ENCODE results near the gene DNAJA2.
"Not testable (repeated sequence)": the region's sequence is repeated elsewhere in the genome, so short reads cannot be mapped to it uniquely, and the experiment has no call there.

Gene DNAJA2

GRCh38 chr16:46949241-46949892 lies 24.1 kb downstream of the DNAJA2 start:
- Histone ChIP-seq H3K36me3 (ENCODE audit: insufficient read depth, low read length) (peaks cover under 1% of the 10 kb centered on the region; the same call in 1 of the 2 replicates), H3K27ac (ENCODE audit: low read depth, low read length) (no peak overlapping the region), H3K27me3 (ENCODE audit: insufficient read depth, low read length) (no peaks in the 10 kb centered on the region), H3K9ac (ENCODE audit: low read depth, low read length) (no peak overlapping the region), H3K9me3 (ENCODE audit: insufficient read depth, low read depth, low read length) (no peaks in the 10 kb centered on the region), H3K4me1 (ENCODE audit: insufficient read depth, low read length) (no peaks in the 10 kb centered on the region), H3K4me3 (ENCODE audit: low read length) (no peak overlapping the region)
- 94% methylated on average over 7 of the region's 7 CpGs for WGBS

GRCh38 chr16:46948548-46949166 lies 24.8 kb downstream of the DNAJA2 start:
- Histone ChIP-seq H3K9me3 (ENCODE audit: insufficient read depth, low read depth, low read length) (no peaks in the 10 kb centered on the region), H3K27ac (ENCODE audit: low read depth, low read length) (no peak overlapping the region), H3K27me3 (ENCODE audit: insufficient read depth, low read length) (no peaks in the 10 kb centered on the region), H3K4me3 (ENCODE audit: low read length) (no peak overlapping the region), H3K9ac (ENCODE audit: low read depth, low read length) (no peak overlapping the region), H3K36me3 (ENCODE audit: insufficient read depth, low read length) (no peaks in the 10 kb centered on the region), H3K4me1 (ENCODE audit: insufficient read depth, low read length) (no peaks in the 10 kb centered on the region)
- 83% methylated on average over 4 of the region's 4 CpGs for WGBS

GRCh38 chr16:46947900-46948547 lies 25.4 kb downstream of the DNAJA2 start:
- Histone ChIP-seq H3K4me1 (ENCODE audit: insufficient read depth, low read length) (no peaks in the 10 kb centered on the region), H3K27me3 (ENCODE audit: insufficient read depth, low read length) (no peaks in the 10 kb centered on the region), H3K9me3 (ENCODE audit: insufficient read depth, low read depth, low read length) (no peaks in the 10 kb centered on the region), H3K27ac (ENCODE audit: low read depth, low read length) (no peak overlapping the region), H3K9ac (ENCODE audit: low read depth, low read length) (no peak overlapping the region), H3K36me3 (ENCODE audit: insufficient read depth, low read length) (no peaks in the 10 kb centered on the region), H3K4me3 (ENCODE audit: low read length) (no peak overlapping the region)
- WGBS, result 90% methylated on average over 7 of the region's 7 CpGs

- WGBS, result 95% methylated on average over 8 of the region's 8 CpGs
- H3K4me1 ChIP-seq (ENCODE audit: insufficient read depth, low read length), result not testable (repeated sequence)
Measured at GRCh38 chr16:46944713-46945112, 28.8 kb downstream of the DNAJA2 start.

GRCh38 chr16:46937536-46937935 lies 35.9 kb downstream of the DNAJA2 start:
- H3K4me3 ChIP-seq (ENCODE audit: low read length), result no peak overlapping the region
- no peaks in the 10 kb centered on the region for H3K4me1 ChIP-seq (ENCODE audit: insufficient read depth, low read length)
- H3K36me3 ChIP-seq (ENCODE audit: insufficient read depth, low read length), result no peaks in the 10 kb centered on the region
- H3K9ac ChIP-seq (ENCODE audit: low read depth, low read length), result no peak overlapping the region
- no peak overlapping the region for H3K27ac ChIP-seq (ENCODE audit: low read depth, low read length)
- H3K27me3 ChIP-seq (ENCODE audit: insufficient read depth, low read length), result no peaks in the 10 kb centered on the region
- H3K9me3 ChIP-seq (ENCODE audit: insufficient read depth, low read depth, low read length), result no peaks in the 10 kb centered on the region

More at GRCh38 chr16:46944713-46945112, 28.8 kb downstream of the DNAJA2 start:
- H3K36me3 ChIP-seq (ENCODE audit: insufficient read depth, low read length); H3K4me3 ChIP-seq (ENCODE audit: low read length); H3K27ac ChIP-seq (ENCODE audit: low read depth, low read length); H3K9me3 ChIP-seq (ENCODE audit: insufficient read depth, low read depth, low read length); H3K27me3 ChIP-seq (ENCODE audit: insufficient read depth, low read length); H3K9ac ChIP-seq (ENCODE audit: low read depth, low read length): not testable (repeated sequence)

GRCh38 chr16:46932802-46933201 lies 40.7 kb downstream of the DNAJA2 start:
- WGBS, result 63% methylated on average over 7 of the region's 7 CpGs
- Histone ChIP-seq H3K9me3 (ENCODE audit: insufficient read depth, low read depth, low read length) (no peaks in the 10 kb centered on the region), H3K4me3 (ENCODE audit: low read length) (no peak overlapping the region), H3K27ac (ENCODE audit: low read depth, low read length) (no peak overlapping the region), H3K27me3 (ENCODE audit: insufficient read depth, low read length) (no peaks in the 10 kb centered on the region), H3K36me3 (ENCODE audit: insufficient read depth, low read length) (peaks cover 27% of the 10 kb centered on the region), H3K9ac (ENCODE audit: low read depth, low read length) (no peak overlapping the region), H3K4me1 (ENCODE audit: insufficient read depth, low read length) (no peaks in the 10 kb centered on the region)

- Histone ChIP-seq H3K27me3 (ENCODE audit: insufficient read depth, low read length) (no peaks in the 10 kb centered on the region), H3K4me3 (ENCODE audit: low read length) (no peak overlapping the region), H3K9me3 (ENCODE audit: insufficient read depth, low read depth, low read length) (no peaks in the 10 kb centered on the region), H3K36me3 (ENCODE audit: insufficient read depth, low read length) (peaks cover 45% of the 10 kb centered on the region), H3K4me1 (ENCODE audit: insufficient read depth, low read length) (no peaks in the 10 kb centered on the region), H3K9ac (ENCODE audit: low read depth, low read length) (no peak overlapping the region), H3K27ac (ENCODE audit: low read depth, low read length) (no peak overlapping the region)
- 96% methylated on average over 8 of the region's 8 CpGs for WGBS
Measured at GRCh38 chr16:46930861-46931260, 42.6 kb downstream of the DNAJA2 start.

- Histone ChIP-seq H3K9ac (ENCODE audit: low read depth, low read length) (no peak overlapping the region), H3K4me1 (ENCODE audit: insufficient read depth, low read length) (no peaks in the 10 kb centered on the region), H3K27me3 (ENCODE audit: insufficient read depth, low read length) (no peaks in the 10 kb centered on the region), H3K4me3 (ENCODE audit: low read length) (no peak overlapping the region), H3K36me3 (ENCODE audit: insufficient read depth, low read length) (peaks cover 55% of the 10 kb centered on the region), H3K9me3 (ENCODE audit: insufficient read depth, low read depth, low read length) (no peaks in the 10 kb centered on the region), H3K27ac (ENCODE audit: low read depth, low read length) (no peak overlapping the region)
- 76% methylated on average over 43 of the region's 43 CpGs for WGBS
Measured at GRCh38 chr16:46929378-46930332, 43.8 kb downstream of the DNAJA2 start.

GRCh38 chr16:46928811-46929210 lies 44.7 kb downstream of the DNAJA2 start:
- Histone ChIP-seq H3K27me3 (ENCODE audit: insufficient read depth, low read length) (no peaks in the 10 kb centered on the region), H3K9me3 (ENCODE audit: insufficient read depth, low read depth, low read length) (no peaks in the 10 kb centered on the region), H3K4me1 (ENCODE audit: insufficient read depth, low read length) (no peaks in the 10 kb centered on the region), H3K9ac (ENCODE audit: low read depth, low read length) (no peak overlapping the region), H3K4me3 (ENCODE audit: low read length) (no peak overlapping the region), H3K27ac (ENCODE audit: low read depth, low read length) (no peak overlapping the region), H3K36me3 (ENCODE audit: insufficient read depth, low read length) (peaks cover 64% of the 10 kb centered on the region)
- 95% methylated on average over 15 of the region's 15 CpGs for WGBS

- H3K4me3 ChIP-seq (ENCODE audit: low read length), result no peak overlapping the region
- H3K27ac ChIP-seq (ENCODE audit: low read depth, low read length), result no peak overlapping the region
- H3K4me1 ChIP-seq (ENCODE audit: insufficient read depth, low read length), result no peaks in the 10 kb centered on the region
- no peaks in the 10 kb centered on the region for H3K27me3 ChIP-seq (ENCODE audit: insufficient read depth, low read length)
- no peak overlapping the region for H3K9ac ChIP-seq (ENCODE audit: low read depth, low read length)
- peaks cover 79% of the 10 kb centered on the region for H3K36me3 ChIP-seq (ENCODE audit: insufficient read depth, low read length)
- 93% methylated on average over 8 of the region's 8 CpGs for WGBS
- H3K9me3 ChIP-seq (ENCODE audit: insufficient read depth, low read depth, low read length), result no peaks in the 10 kb centered on the region
Measured at GRCh38 chr16:46927273-46927672, 46.2 kb downstream of the DNAJA2 start.
